ENCODE results near the gene SLC35F3. TPM values are rescaled to one million over a fixed set of nuclear protein-coding genes. Genes with fewer than 3 reads are reported as not detected.

SLC35F3 gene
- total RNA-seq, 1 experiment from 2014 or later, result not detected

DNA sequence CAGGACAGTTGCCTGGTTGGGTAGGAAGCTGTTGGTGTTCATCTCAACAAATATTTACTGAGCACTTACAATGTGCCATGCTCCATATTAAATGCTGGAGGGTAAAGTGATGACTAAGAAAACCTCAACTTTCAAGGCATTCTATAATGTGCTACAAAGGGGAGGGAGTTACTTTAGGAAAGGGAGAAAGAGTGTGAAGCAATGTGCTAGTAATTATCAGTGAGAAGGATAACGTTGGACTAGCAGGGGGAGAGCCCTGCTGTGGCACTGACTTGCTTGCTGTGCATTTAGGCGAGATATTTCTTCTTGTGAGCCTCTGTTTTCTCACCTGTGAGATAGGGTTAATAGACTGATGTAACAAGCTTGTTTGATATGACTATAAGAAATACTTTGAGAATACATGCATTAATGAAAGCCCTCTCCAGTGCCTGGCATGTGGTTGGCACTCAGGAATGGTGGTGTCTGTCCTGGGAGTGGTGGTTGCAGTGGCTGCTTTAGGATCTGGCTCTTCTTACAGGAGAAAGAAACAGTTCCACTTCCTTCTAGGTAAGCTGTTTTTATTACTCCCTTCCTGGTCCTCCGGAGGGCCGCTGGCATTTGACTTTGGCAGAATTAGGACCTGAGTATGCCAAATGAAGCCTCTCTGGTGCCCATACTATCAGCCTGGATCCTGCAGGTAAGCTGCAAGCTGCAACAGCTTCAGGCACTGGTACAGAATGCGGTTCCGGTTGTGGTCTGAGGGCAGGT is 357.7 kb downstream of the SLC35F3 start:
- Histone ChIP-seq H2AFZ (ENCODE audit: low read length) (no peak overlapping the region), H3K36me3 (ENCODE audit: insufficient read depth, low read length) (no peaks in the 10 kb centered on the region), H3K9me3 (ENCODE audit: low read length) (no peaks in the 10 kb centered on the region), H3K4me1 (ENCODE audit: low read length) (no peaks in the 10 kb centered on the region), H3K4me3 (ENCODE audit: low read length) (no peak overlapping the region), H3K79me2 (ENCODE audit: low read length) (no peaks in the 10 kb centered on the region), H3K27ac (ENCODE audit: low read length) (no peak overlapping the region), H3K9ac (ENCODE audit: low read length) (no peak overlapping the region), H4K20me1 (ENCODE audit: insufficient read depth, low read depth, low read length) (no peaks in the 10 kb centered on the region), H3K4me2 (ENCODE audit: low read depth, low read length, poor library complexity, severe bottlenecking) (no peak overlapping the region), H3K9me2 (replicated peaks; ENCODE audit: insufficient read depth, low read length) (no peaks in the 10 kb centered on the region), H3K27me3 (ENCODE audit: low read length) (no peaks in the 10 kb centered on the region)
- no peak for DNase-seq

DNA sequence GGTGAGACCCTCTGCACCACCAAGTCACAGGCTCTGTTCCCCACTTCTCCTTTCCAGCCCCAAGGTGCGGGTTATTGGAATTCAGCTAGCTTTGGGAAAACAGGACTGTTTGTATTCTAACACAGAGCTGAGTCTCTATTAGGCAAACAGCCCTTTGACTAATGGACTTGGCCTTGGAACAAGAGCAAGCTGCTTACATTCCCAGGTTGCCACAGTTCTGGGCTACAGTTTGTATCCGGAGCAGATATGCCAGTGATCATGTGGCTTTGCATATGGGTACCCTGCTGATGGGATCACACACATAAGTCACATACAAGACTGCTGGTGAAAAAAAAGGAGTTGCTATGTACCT is 358.3 kb downstream of the SLC35F3 start:
- H3K27ac ChIP-seq (ENCODE audit: low read length), result no peak overlapping the region
- H3K4me2 ChIP-seq (ENCODE audit: low read depth, low read length, poor library complexity, severe bottlenecking), result no peak overlapping the region
- H3K9me3 ChIP-seq (ENCODE audit: low read length), result no peaks in the 10 kb centered on the region
- no peaks in the 10 kb centered on the region for H3K36me3 ChIP-seq (ENCODE audit: insufficient read depth, low read length)
- no peak for DNase-seq
- H3K4me3 ChIP-seq (ENCODE audit: low read length), result no peak overlapping the region
- H4K20me1 ChIP-seq (ENCODE audit: insufficient read depth, low read depth, low read length), result no peaks in the 10 kb centered on the region
- H3K27me3 ChIP-seq (ENCODE audit: low read length), result no peaks in the 10 kb centered on the region
- no peak overlapping the region for H2AFZ ChIP-seq (ENCODE audit: low read length)
- no peaks in the 10 kb centered on the region for H3K9me2 ChIP-seq (replicated peaks; ENCODE audit: insufficient read depth, low read length)
- no peak overlapping the region for H3K9ac ChIP-seq (ENCODE audit: low read length)
- no peaks in the 10 kb centered on the region for H3K79me2 ChIP-seq (ENCODE audit: low read length)
- H3K4me1 ChIP-seq (ENCODE audit: low read length), result no peaks in the 10 kb centered on the region

DNA sequence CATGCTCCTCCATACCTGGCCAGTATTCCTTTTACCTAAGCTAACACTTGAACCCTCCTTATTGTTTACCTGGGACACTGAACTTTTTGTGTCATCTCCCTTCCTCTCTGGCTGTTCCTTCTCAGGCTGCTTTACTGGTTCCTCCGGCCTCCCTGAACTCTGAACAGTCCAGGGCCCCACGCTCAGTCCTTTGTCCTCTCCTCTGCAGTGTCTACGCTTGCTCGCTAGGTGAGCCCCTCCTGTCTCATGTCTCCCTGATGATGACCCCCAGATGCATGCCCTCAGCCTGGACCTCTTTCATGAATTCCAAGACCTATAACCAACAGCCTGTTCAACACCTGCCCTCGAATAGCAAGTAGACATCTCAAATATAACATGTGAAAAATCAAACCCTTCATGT is 360.4 kb downstream of the SLC35F3 start:
- Histone ChIP-seq H3K27me3 (ENCODE audit: low read length) (no peaks in the 10 kb centered on the region), H3K4me3 (ENCODE audit: low read length) (no peak overlapping the region), H3K79me2 (ENCODE audit: low read length) (no peaks in the 10 kb centered on the region), H3K36me3 (ENCODE audit: insufficient read depth, low read length) (no peaks in the 10 kb centered on the region), H3K4me2 (ENCODE audit: low read depth, low read length, poor library complexity, severe bottlenecking) (no peak overlapping the region), H3K27ac (ENCODE audit: low read length) (no peak overlapping the region), H3K4me1 (ENCODE audit: low read length) (no peaks in the 10 kb centered on the region), H3K9me3 (ENCODE audit: low read length) (no peaks in the 10 kb centered on the region), H2AFZ (ENCODE audit: low read length) (no peak overlapping the region), H3K9me2 (replicated peaks; ENCODE audit: insufficient read depth, low read length) (no peaks in the 10 kb centered on the region), H3K9ac (ENCODE audit: low read length) (no peak overlapping the region), H4K20me1 (ENCODE audit: insufficient read depth, low read depth, low read length) (no peaks in the 10 kb centered on the region)
- no peak for DNase-seq

DNA sequence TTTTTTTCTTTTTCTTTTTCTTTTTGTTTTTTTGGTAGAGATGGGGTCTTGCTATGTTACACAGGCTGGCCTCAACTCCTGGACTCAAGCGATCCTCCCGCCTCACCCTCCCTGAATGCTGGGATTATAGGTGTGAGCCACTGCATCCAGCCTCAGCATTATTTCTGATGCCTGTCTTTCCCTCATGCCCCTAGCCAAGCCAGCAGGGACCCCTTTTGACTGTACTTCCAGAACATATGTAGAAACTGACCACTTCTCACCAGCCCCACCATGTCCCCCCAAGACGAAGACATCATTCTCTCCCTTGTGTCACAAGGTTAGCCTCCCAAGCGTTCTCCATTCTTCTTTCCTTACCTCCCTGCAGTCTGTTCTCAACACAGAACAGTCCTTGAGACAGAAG is 360.8 kb downstream of the SLC35F3 start:
- Histone ChIP-seq H3K4me2 (ENCODE audit: low read depth, low read length, poor library complexity, severe bottlenecking) (no peak overlapping the region), H3K4me1 (ENCODE audit: low read length) (no peaks in the 10 kb centered on the region)

DNA sequence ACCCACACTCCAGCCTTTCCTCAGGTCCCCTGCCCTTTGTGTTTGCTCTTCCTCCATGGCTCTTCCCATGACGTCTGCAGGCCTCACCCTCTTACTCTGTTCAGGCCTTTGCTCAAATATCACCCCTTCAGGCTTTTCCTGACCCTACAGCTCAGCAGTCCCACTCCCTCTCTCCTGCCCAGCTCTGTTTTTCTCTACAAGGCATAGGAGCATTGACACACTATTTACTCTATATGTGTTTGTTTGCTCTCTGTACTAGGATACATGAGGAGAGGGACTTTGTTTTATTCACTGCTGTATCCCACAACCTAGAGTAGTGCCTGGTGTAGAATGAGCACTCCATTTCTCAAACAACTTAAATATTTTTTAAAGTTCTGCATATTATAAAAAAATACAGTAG is 361.4 kb downstream of the SLC35F3 start:
- Histone ChIP-seq H3K9ac (ENCODE audit: low read length) (no peak overlapping the region), H4K20me1 (ENCODE audit: insufficient read depth, low read depth, low read length) (no peaks in the 10 kb centered on the region), H3K9me3 (ENCODE audit: low read length) (no peaks in the 10 kb centered on the region), H3K4me3 (ENCODE audit: low read length) (no peak overlapping the region), H3K27me3 (ENCODE audit: low read length) (no peaks in the 10 kb centered on the region), H3K36me3 (ENCODE audit: insufficient read depth, low read length) (no peaks in the 10 kb centered on the region), H3K4me2 (ENCODE audit: low read depth, low read length, poor library complexity, severe bottlenecking) (no peak overlapping the region), H3K4me1 (ENCODE audit: low read length) (no peaks in the 10 kb centered on the region), H3K79me2 (ENCODE audit: low read length) (no peaks in the 10 kb centered on the region), H3K9me2 (replicated peaks; ENCODE audit: insufficient read depth, low read length) (no peaks in the 10 kb centered on the region), H2AFZ (ENCODE audit: low read length) (no peak overlapping the region), H3K27ac (ENCODE audit: low read length) (no peak overlapping the region)
- no peak for DNase-seq

More for the DNA sequence above, 360.8 kb downstream of the SLC35F3 start:
- no peak for DNase-seq
- Histone ChIP-seq H3K27ac (ENCODE audit: low read length) (no peak overlapping the region), H3K4me3 (ENCODE audit: low read length) (no peak overlapping the region), H3K36me3 (ENCODE audit: insufficient read depth, low read length) (no peaks in the 10 kb centered on the region), H4K20me1 (ENCODE audit: insufficient read depth, low read depth, low read length) (no peaks in the 10 kb centered on the region), H3K9me3 (ENCODE audit: low read length) (no peaks in the 10 kb centered on the region), H3K9ac (ENCODE audit: low read length) (no peak overlapping the region), H3K79me2 (ENCODE audit: low read length) (no peaks in the 10 kb centered on the region), H3K27me3 (ENCODE audit: low read length) (no peaks in the 10 kb centered on the region), H3K9me2 (replicated peaks; ENCODE audit: insufficient read depth, low read length) (no peaks in the 10 kb centered on the region), H2AFZ (ENCODE audit: low read length) (no peak overlapping the region)

DNA sequence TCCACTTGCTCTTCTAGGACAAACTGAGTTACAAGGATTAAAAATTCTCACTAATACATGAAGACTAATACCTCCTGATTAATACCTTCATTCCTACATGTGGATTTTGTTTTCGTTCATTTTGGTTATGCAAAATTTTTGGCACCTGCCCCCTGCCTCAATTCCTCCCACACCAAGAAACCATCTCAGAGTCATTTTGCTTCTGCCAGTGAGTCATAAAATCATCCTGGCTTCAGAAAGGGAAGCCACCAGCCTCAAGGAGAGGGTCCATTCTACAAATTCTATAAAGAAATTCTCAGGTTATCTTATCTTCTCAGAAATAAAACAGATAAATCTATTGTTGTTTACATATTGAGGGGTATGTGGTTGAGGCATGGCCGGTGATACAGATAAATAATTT is 365.6 kb downstream of the SLC35F3 start:
- DNase-seq, result no peak
- H3K4me2 ChIP-seq (ENCODE audit: low read depth, low read length, poor library complexity, severe bottlenecking), result no peak overlapping the region
- no peaks in the 10 kb centered on the region for H3K79me2 ChIP-seq (ENCODE audit: low read length)
- H3K9ac ChIP-seq (ENCODE audit: low read length), result no peak overlapping the region
- no peaks in the 10 kb centered on the region for H3K4me1 ChIP-seq (ENCODE audit: low read length)
- no peaks in the 10 kb centered on the region for H3K36me3 ChIP-seq (ENCODE audit: insufficient read depth, low read length)
- H3K9me3 ChIP-seq (ENCODE audit: low read length), result no peaks in the 10 kb centered on the region
- H2AFZ ChIP-seq (ENCODE audit: low read length), result no peak overlapping the region
- no peak overlapping the region for H3K4me3 ChIP-seq (ENCODE audit: low read length)
- no peaks in the 10 kb centered on the region for H4K20me1 ChIP-seq (ENCODE audit: insufficient read depth, low read depth, low read length)
- H3K27ac ChIP-seq (ENCODE audit: low read length), result no peak overlapping the region
- no peaks in the 10 kb centered on the region for H3K9me2 ChIP-seq (replicated peaks; ENCODE audit: insufficient read depth, low read length)
- no peaks in the 10 kb centered on the region for H3K27me3 ChIP-seq (ENCODE audit: low read length)

DNA sequence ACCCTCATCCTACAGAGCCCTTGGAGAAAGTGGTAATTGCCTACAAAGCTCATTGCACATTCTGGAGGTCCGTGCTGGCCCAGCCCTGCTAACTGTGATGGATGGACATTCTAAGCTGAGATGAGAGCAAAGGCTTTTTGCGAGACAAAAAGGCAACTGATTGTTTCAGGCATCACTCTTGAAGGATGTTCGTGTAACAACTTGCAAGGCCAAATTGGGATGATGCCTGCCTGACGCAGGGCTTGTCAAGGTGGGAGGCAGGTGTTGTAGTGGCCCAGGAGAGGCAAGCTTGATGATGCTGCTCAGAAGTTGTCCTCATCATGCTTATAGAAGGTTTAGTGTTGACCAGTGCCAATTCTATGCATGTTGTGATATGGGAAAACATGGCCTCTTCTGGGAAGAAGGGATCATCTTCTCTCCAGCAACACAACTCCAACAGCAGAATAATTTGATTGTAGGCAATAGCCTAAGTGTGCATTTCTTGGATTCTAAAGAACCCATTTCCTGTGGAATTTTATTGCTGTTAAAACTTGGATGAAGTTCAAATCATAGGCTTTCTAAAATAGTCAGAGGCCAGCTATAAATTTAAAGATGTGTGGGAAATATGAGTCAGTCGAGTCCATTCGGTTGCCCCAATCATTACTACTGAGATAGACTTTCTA is 366.2 kb downstream of the SLC35F3 start:
- DNase-seq, result no peak
- Histone ChIP-seq H3K4me2 (ENCODE audit: low read depth, low read length, poor library complexity, severe bottlenecking) (no peak overlapping the region), H3K4me3 (ENCODE audit: low read length) (no peak overlapping the region), H3K9ac (ENCODE audit: low read length) (no peak overlapping the region), H3K27ac (ENCODE audit: low read length) (no peak overlapping the region), H3K27me3 (ENCODE audit: low read length) (no peaks in the 10 kb centered on the region), H3K9me3 (ENCODE audit: low read length) (no peaks in the 10 kb centered on the region), H3K36me3 (ENCODE audit: insufficient read depth, low read length) (no peaks in the 10 kb centered on the region), H4K20me1 (ENCODE audit: insufficient read depth, low read depth, low read length) (no peaks in the 10 kb centered on the region), H3K4me1 (ENCODE audit: low read length) (no peaks in the 10 kb centered on the region), H2AFZ (ENCODE audit: low read length) (no peak overlapping the region), H3K79me2 (ENCODE audit: low read length) (no peaks in the 10 kb centered on the region), H3K9me2 (replicated peaks; ENCODE audit: insufficient read depth, low read length) (no peaks in the 10 kb centered on the region)

DNA sequence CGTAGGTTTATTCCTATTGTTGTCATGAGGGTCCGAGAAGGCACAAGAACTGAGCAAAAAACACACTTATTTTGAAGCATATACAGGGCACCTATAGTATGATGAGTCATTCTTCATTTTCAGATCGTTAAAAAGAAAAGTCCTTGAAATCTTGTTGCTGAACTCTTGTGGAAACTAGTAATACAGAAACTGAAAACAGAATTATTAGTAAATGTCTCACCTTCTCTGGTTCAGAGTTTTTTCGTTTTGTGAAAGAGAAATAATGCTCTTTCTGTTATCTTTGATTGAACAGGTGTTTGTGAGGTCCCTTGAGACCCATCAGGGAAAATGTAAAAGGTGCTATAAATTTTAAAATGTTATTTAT is 366.7 kb downstream of the SLC35F3 start:
- Histone ChIP-seq H3K4me3 (ENCODE audit: low read length) (no peak overlapping the region), H3K36me3 (ENCODE audit: insufficient read depth, low read length) (no peaks in the 10 kb centered on the region), H3K9ac (ENCODE audit: low read length) (no peak overlapping the region), H3K9me3 (ENCODE audit: low read length) (no peaks in the 10 kb centered on the region), H2AFZ (ENCODE audit: low read length) (no peak overlapping the region), H3K79me2 (ENCODE audit: low read length) (no peaks in the 10 kb centered on the region), H3K27me3 (ENCODE audit: low read length) (no peaks in the 10 kb centered on the region), H3K27ac (ENCODE audit: low read length) (no peak overlapping the region), H4K20me1 (ENCODE audit: insufficient read depth, low read depth, low read length) (no peaks in the 10 kb centered on the region), H3K4me2 (ENCODE audit: low read depth, low read length, poor library complexity, severe bottlenecking) (no peak overlapping the region), H3K9me2 (replicated peaks; ENCODE audit: insufficient read depth, low read length) (no peaks in the 10 kb centered on the region), H3K4me1 (ENCODE audit: low read length) (no peaks in the 10 kb centered on the region)
- no peak for DNase-seq

Data from Karpas-422 (cell line).